ENCODE results near the gene SCT. TPM values are rescaled to one million over a fixed set of nuclear protein-coding genes. Genes with fewer than 3 reads are reported as not detected.
A peak's percentile ranks its signal among the peaks of the same experiment; 100 is the strongest.

Gene SCT
- total and polyA plus RNA-seq, 2 experiments from 2014 or later = 2.6 TPM; not detected in 1

DNA sequence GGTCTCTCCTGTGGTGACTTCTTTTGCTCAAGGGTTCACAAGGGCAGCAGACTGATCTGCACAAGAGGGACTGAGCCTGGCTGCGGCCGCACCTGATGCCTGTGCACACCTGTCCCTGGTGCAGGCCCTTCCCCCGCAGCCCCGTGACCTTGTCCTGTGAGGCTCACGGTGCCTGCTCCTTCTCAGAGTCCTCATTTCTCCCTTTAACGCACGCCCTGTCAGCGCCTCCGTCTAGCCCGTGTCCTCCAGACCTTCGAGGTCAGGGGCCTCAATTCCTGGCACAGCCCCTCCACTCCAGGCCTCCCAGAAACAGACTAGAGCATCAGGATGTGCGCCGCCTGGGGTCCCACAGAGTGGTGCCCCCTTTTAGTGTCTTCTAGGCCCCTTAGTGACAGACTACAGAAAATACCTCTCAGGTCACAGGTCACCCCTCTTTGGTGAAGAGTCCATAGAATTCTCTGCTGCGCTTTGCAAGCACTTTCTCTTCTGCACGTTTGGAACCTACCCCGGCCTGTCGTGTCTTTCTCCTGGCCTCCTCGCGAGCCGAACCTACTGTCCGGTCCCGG, 9.0 kb upstream of the SCT start:
- Mint-ChIP-seq H3K4me1 (peaks cover 21% of the 10 kb centered on the region; the same call in 2 of the 3 replicates), H3K36me3 (ENCODE audit: low read depth) (no peaks in the 10 kb centered on the region; the same call in 2 of the 3 replicates), H3K27ac (no peak overlapping the region), H3K9me3 (no peaks in the 10 kb centered on the region), H3K4me3 (peak overlapping the region; percentile 58), H3K27me3 (ENCODE audit: insufficient read depth, low read depth, poor library complexity) (peaks cover 61% of the 10 kb centered on the region)
- Histone ChIP-seq H3K79me2 (replicated peaks; ENCODE audit: insufficient read depth) (no peaks in the 10 kb centered on the region), H3K4me3 (peak overlapping the region; percentile 55), H4K20me1 (replicated peaks; ENCODE audit: insufficient read depth) (no peaks in the 10 kb centered on the region), H3K36me3 (ENCODE audit: insufficient read depth) (no peaks in the 10 kb centered on the region), H3F3A (replicated peaks; ENCODE audit: low read depth) (peaks cover 15% of the 10 kb centered on the region), H3K4me1 (ENCODE audit: insufficient read depth) (peaks cover 24% of the 10 kb centered on the region), H2AFZ (no peak overlapping the region), H3K4me2 (peak overlapping the region; percentile 90), H3K9me2 (ENCODE audit: insufficient read depth) (no peaks in the 10 kb centered on the region), H3K27ac (ENCODE audit: low read depth) (no peak overlapping the region), H3K27me3 (ENCODE audit: insufficient read depth) (peaks cover 74% of the 10 kb centered on the region)
- ATAC-seq (peak; percentile 1; the same call in 1 of the 3 replicates), DNase-seq (ENCODE audit: low spot score) (no peak)
- TF ChIP-seq EZH2 (IDR thresholded peaks at IDR 0.05; ENCODE audit: low read depth, unreplicated experiment) (peak; percentile 61), POLR2AphosphoS5 (IDR thresholded peaks at IDR 0.05; ENCODE audit: low read depth) (no peak), NANOG (IDR thresholded peaks at IDR 0.05; ENCODE audit: borderline replicate concordance) (no peak), EZH2phosphoT487 (IDR thresholded peaks at IDR 0.05; ENCODE audit: unreplicated experiment) (no peak)

DNA sequence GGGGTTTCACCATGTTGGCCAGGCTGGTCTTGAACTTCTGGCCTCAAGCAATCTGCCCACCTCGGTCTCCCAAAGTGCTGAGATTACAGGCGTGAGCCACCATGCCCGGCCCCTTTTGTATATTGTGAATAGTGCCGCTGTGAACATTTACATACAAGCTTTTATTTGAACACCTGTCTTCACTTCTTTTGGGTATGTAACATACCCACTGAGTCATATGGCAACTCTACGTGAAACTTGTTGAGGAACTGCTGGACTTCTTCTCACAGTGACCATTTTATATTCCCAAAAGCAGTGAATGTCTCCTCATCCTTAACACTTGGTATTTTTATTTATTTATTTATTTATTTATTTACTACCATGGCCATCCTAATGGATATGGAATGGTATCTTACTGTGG, 3.9 kb upstream of the SCT start:
- H3K4me2 ChIP-seq = no peak overlapping the region
- H3K27ac Mint-ChIP-seq = no peak overlapping the region
- DNase-seq (ENCODE audit: low spot score) = no peak
- TF ChIP-seq, protein P1, sequence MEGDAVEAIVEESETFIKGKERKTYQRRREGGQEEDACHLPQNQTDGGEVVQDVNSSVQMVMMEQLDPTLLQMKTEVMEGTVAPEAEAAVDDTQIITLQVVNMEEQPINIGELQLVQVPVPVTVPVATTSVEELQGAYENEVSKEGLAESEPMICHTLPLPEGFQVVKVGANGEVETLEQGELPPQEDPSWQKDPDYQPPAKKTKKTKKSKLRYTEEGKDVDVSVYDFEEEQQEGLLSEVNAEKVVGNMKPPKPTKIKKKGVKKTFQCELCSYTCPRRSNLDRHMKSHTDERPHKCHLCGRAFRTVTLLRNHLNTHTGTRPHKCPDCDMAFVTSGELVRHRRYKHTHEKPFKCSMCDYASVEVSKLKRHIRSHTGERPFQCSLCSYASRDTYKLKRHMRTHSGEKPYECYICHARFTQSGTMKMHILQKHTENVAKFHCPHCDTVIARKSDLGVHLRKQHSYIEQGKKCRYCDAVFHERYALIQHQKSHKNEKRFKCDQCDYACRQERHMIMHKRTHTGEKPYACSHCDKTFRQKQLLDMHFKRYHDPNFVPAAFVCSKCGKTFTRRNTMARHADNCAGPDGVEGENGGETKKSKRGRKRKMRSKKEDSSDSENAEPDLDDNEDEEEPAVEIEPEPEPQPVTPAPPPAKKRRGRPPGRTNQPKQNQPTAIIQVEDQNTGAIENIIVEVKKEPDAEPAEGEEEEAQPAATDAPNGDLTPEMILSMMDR (conservative IDR thresholded peaks at IDR 0.05; ENCODE audit: low read depth in 2 of 2) = no peak
- TF ChIP-seq CREB1 (CRISPR knock-in tag; IDR thresholded peaks at IDR 0.05; ENCODE audit: low read depth) (no peak), POLR2AphosphoS5 (IDR thresholded peaks at IDR 0.05; ENCODE audit: low read depth) (no peak), NANOG (IDR thresholded peaks at IDR 0.05; ENCODE audit: borderline replicate concordance) (no peak), JUNB (IDR thresholded peaks at IDR 0.05; ENCODE audit: unreplicated experiment) (no peak), EZH2 (IDR thresholded peaks at IDR 0.05; ENCODE audit: low read depth, unreplicated experiment) (no peak)
- TF ChIP-seq, protein P2, sequence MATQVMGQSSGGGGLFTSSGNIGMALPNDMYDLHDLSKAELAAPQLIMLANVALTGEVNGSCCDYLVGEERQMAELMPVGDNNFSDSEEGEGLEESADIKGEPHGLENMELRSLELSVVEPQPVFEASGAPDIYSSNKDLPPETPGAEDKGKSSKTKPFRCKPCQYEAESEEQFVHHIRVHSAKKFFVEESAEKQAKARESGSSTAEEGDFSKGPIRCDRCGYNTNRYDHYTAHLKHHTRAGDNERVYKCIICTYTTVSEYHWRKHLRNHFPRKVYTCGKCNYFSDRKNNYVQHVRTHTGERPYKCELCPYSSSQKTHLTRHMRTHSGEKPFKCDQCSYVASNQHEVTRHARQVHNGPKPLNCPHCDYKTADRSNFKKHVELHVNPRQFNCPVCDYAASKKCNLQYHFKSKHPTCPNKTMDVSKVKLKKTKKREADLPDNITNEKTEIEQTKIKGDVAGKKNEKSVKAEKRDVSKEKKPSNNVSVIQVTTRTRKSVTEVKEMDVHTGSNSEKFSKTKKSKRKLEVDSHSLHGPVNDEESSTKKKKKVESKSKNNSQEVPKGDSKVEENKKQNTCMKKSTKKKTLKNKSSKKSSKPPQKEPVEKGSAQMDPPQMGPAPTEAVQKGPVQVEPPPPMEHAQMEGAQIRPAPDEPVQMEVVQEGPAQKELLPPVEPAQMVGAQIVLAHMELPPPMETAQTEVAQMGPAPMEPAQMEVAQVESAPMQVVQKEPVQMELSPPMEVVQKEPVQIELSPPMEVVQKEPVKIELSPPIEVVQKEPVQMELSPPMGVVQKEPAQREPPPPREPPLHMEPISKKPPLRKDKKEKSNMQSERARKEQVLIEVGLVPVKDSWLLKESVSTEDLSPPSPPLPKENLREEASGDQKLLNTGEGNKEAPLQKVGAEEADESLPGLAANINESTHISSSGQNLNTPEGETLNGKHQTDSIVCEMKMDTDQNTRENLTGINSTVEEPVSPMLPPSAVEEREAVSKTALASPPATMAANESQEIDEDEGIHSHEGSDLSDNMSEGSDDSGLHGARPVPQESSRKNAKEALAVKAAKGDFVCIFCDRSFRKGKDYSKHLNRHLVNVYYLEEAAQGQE (IDR thresholded peaks at IDR 0.05; ENCODE audit: unreplicated experiment) = no peak
- TF ChIP-seq, protein P3, sequence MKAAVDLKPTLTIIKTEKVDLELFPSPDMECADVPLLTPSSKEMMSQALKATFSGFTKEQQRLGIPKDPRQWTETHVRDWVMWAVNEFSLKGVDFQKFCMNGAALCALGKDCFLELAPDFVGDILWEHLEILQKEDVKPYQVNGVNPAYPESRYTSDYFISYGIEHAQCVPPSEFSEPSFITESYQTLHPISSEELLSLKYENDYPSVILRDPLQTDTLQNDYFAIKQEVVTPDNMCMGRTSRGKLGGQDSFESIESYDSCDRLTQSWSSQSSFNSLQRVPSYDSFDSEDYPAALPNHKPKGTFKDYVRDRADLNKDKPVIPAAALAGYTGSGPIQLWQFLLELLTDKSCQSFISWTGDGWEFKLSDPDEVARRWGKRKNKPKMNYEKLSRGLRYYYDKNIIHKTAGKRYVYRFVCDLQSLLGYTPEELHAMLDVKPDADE (IDR thresholded peaks at IDR 0.05) = no peak

More for the DNA sequence above, 3.9 kb upstream of the SCT start:
- Histone ChIP-seq H3K9me2 (ENCODE audit: insufficient read depth) (no peaks in the 10 kb centered on the region), H3K79me2 (replicated peaks; ENCODE audit: insufficient read depth) (no peaks in the 10 kb centered on the region), H2AFZ (no peak overlapping the region), H4K20me1 (replicated peaks; ENCODE audit: insufficient read depth) (no peaks in the 10 kb centered on the region), H3F3A (replicated peaks; ENCODE audit: low read depth) (peaks cover 12% of the 10 kb centered on the region; the same call in 1 of the 2 replicates), H3K27ac (ENCODE audit: low read depth) (no peak overlapping the region), H3K4me3 (no peak overlapping the region), H3K4me1 (ENCODE audit: insufficient read depth) (peaks cover 4% of the 10 kb centered on the region; the same call in 1 of the 2 replicates), H3K36me3 (ENCODE audit: insufficient read depth) (no peaks in the 10 kb centered on the region), H3K27me3 (ENCODE audit: insufficient read depth) (peaks cover 45% of the 10 kb centered on the region)
- H3K9me3 Mint-ChIP-seq = peaks cover 15% of the 10 kb centered on the region
- H3K4me1 Mint-ChIP-seq = peaks cover 21% of the 10 kb centered on the region
- H3K4me3 Mint-ChIP-seq = no peak overlapping the region
- no peak for ATAC-seq
- peaks cover 43% of the 10 kb centered on the region for H3K27me3 Mint-ChIP-seq (ENCODE audit: insufficient read depth, low read depth, poor library complexity)
- peaks cover 3% of the 10 kb centered on the region; the same call in 1 of the 3 replicates for H3K36me3 Mint-ChIP-seq (ENCODE audit: low read depth)

Measured in GM23338 (cell line).